GM03348 (cell line): ENCODE measurements around the gene SH3GL1.

Source experiments
- DNase-seq: peaks from one replicate; pipeline ENCODE4 v3.0.0; 2012; ENCODE audit warnings: low spot score

Gene SH3GL1

DNA sequence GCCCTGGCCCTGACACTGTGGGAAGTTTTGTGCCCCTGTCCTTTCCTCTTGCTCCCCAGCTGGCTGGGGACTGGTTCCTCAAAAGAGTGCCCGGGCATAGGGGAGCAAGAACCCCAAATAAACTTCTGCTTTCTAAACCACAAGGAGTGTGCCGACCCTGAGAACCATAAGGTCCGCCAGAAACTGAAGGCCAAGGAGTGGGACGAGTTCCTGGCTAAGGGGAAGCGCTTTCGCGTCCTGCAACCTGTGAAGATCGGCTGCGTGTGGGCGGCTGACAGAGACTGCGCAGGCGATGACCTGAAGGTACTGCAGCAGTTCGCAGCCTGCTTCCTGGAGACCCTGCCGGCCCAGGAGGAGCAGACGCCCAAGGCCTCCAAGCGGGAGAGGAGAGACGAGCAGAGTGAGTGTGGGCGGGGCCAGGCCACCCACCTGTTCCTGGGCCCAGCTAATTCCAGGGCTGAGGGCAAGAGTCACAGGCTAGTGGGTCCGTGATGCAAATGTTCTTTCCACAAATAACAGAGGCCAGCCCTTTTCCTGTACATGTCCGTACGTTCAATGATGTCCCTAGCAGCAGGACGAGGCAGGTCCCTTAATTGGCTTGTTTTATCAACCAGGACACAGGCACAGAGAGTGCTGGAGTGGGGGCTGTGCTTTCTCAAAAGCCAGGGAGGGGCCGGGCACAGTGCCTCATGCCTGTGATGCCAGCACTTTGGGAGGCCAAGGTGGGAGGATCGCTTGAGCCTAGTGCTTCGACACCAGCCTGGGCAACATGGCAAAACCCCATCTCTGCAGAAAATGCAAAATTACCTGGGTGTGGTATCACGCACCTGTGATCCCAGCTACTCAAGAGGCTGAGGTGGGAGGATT, 31.7 kb upstream of the SH3GL1 start:
- DNase-seq: no peak

DNA sequence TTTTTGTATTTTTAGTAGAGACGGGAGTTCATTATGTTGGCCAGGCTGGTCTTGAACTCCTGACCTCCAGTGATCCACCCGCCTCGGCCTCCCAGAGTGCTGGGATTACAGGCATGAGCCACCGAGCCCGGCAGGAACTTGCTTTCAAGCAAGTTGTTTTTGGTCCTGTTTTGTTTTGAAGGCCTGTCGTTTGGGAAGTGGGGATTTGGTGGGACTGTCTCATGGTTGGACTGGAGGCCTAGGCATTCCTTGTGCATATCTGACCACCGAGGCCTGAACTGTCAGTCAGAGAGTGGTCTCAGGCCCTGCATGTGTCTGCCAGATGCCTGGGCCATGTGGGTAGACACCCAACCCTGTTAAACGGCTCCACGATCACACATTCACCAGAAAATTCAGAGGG, 30.9 kb upstream of the SH3GL1 start:
- DNase-seq: no peak

DNA sequence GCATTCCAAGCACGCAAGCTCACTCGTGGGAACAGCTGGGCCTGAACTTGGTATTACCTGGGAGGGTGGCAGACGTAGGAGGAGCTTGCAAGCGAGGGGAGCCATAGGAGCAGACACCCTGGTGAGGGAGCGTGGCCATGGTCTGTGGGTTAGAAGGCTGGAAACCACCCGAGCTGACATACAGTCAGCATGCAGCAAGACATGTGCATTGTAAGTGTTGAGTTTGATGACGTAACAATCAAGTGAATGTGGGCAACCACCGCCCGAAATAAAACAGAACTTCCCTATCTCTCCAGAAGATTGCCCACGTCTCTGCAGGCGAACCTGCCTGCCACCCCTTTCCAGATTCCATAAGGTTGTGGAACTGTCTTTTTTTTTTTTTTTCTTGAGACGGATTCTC, 30.4 kb upstream of the SH3GL1 start:
- no peak for DNase-seq

DNA sequence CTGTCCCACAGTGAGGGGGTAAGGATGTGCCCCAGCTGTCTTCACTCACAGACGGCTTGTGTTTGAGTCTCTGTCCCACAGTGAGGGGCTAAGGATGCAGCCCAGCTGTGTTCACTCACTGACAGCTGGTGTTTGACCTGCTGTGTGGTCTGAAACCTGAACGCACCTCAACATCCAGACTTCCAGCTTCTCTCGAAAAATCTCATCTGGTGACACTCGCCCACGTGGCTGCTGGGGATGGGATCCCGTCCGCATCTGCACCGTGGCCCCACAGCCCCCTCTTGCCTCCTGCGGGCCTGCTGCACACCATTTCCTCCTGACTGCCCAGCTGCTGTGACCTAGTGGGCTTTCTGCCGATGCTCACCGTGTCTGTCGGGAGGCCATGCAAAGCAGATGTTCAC, 29.4 kb upstream of the SH3GL1 start:
- DNase-seq: no peak

DNA sequence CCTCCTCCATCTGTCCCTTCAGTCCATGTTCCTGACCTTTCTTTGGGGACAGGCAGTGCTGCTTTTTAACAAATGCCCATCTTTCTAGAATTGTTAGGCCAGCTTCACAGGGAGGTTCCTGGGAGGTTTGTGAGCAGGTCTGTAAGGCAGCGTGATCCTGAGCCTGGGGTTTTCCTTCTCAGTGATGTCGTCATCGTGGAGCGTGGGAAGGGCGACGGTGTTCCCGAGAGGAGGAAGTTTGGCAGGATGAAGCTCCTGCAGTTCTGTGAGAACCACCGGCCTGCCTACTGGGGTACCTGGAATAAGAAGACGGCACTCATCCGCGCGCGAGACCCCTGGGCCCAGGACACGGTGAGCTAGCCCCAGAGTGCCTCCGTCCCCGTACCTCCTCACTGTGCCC, 28.9 kb upstream of the SH3GL1 start:
- DNase-seq: no peak

DNA sequence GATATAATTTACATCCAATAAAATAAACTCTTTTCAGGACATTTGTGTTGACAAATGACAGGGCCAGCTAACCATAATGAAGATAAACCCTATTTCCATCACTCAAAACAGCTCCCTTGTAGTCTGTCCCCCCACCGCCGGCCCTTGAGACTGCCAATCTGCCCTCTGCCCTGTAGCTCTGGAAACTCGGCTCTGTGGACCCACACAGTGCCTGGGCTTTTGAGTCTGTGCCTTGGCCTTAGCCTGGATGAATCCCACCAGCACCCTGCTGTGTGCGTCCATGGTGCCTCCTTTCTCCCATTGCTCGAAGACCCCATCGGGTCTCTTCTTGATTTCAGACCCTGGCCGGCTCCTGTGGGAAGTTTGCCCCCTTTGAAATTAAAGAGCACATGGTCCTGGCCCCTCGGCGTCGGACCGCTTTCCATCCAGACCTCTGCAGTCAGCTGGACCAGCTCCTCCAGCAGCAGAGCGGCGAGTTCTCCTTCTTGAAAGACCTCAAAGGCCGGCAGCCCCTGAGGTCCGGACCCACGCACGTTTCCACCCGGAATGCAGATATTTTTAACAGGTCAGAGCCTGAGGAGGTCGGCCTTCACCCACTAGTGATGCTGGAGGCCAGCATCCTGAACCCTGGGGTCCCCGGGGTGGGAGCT, 28.1 kb upstream of the SH3GL1 start:
- no peak for DNase-seq

DNA sequence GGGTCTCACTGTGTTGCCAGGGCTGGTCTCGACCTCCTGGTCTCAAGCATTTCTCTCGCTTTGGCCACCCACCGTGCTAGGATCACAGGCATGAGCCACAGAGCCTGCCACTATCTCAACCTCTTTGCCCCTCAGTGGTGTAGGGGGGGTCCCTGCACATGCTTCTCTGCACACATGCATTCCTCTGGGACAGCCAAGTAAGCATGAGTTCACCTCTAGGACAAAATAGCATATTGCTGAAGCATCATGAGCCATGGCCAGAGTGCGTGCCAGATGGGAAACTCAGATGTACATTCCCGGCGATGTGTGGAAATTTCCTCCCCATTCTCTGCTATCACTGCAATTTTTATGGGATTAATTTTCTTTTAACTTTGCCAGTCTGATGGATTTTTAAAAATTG, 25.2 kb upstream of the SH3GL1 start:
- DNase-seq: peak; percentile 85

DNA sequence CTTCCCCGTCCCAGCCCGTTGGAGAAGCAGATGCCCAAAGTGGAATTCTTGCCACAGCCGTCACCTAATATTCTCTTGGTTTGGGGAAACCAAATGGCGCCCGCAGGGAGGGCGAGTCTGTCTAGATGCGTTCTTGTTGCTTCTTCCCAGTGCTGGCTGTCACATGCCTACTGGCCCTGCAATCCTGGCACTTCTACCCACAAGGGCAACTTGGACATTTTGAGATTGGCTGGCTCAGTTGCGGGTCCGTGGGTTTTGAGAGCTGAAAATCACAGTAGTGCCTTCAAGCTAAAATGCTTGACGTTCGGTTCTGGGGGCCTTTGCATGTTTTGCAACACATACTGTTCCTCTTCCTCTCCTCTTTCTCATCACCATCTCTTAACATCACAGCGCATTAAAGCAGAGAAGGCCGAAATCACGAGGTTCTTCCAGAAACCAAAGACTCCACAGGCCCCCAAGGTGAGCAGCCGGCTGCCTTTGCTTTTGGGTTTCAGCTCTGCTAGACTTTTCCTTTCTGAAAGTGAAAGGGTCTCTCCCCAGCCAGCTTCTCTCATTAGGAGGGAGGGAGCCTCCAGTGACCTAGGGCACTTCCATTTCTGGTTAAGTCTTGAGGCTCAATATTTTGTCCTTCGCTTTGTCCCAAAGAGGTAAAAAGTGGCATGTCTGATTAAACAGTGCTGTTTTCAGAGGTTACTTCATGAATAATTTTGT, 23.2 kb upstream of the SH3GL1 start:
- DNase-seq: no peak

DNA sequence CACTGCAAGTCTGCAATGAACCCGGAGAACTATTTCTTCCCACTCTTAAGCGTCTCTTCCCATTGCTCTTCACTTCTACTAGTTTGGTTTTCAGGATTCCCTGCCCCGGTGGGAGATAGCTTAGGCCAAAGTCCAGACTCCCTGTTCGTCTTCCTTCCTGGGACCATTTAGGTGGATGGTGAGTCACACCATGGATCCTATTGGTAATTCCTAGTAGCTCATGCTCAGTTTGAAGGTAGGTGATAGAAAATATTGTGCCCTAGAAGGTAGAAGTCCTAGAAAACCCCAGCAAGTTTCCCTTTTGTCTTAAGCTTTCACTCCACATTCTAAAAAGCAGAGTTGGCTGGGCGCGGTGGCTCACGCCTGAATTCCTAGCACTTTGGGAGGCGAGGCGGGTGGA, 15.9 kb upstream of the SH3GL1 start:
- DNase-seq: no peak

DNA sequence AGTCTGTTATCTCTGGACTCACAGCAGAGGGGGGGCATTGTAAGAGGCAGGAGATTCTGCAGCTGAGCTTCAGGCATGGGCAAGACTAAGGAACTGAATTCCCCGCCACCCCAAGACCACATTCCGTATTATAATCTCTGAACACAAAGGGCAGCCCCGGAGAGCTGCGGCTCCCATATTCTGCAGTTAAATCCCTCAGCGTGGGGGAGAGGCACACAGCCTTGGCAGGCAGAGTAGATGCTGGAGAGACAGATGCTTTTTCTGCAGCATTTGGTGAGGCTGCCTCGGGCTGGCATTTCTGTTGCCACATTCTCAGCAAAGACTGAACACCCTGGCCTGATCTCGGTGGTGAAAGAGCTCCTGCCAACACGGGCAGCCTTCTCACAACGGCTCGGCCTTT, 15.0 kb upstream of the SH3GL1 start:
- peak; percentile 29 for DNase-seq

DNA sequence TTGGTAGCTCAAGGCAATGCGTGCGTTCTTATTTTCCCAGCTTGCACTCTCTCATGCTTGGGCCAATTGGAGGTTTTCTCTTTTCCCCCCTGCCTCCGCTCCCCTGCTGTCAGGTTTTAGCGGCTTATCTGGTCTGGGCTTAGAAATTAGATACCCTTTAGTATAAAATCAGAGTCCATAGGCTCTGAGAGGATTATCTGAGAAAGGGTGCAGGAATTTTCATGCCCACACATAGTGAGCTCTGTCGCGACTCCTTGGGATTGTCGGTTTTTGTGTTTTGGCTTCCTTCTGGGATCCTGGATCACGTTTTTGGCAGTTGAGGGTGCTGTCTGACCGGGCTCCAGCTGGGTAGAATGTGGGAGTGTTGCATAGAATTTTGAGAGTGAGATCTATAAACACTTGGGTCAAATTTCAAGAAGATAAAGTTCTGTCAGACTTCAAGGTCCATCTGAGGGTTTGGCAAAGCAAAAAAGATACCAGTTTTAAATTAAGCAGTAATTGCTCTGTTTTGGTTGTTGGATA, 14.5 kb upstream of the SH3GL1 start:
- DNase-seq: peak; percentile 37

DNA sequence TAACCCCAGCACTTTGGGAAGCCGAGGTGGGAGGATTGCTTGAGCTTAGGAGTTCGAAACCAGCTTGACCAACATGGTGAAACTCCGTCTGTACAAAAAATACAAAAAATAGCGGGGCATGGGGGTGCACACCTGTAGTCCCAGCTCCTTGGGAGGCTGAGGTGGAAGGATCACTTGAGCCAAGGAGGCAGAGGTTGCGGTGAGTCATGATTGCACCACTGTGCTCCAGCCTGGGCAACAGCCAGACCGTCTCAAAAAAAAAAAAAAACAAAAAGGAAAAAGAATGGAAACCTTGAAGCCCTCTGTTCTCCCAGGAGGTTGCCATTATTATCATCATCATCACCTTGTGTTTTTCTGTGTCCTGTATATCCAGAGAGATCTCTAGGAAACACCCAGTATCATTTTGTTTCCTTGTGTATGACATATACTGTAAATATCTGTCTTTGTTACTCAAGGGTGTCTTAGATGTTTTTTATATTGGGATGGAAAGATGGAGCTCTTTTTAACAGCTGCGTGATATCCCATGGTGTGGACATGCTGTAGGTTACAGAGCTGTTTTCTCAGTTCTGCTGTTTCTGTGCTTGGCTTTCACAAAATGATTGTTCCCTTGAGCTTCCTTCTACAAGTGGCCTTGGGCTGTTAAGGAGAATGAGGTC, 13.9 kb upstream of the SH3GL1 start:
- no peak for DNase-seq

DNA sequence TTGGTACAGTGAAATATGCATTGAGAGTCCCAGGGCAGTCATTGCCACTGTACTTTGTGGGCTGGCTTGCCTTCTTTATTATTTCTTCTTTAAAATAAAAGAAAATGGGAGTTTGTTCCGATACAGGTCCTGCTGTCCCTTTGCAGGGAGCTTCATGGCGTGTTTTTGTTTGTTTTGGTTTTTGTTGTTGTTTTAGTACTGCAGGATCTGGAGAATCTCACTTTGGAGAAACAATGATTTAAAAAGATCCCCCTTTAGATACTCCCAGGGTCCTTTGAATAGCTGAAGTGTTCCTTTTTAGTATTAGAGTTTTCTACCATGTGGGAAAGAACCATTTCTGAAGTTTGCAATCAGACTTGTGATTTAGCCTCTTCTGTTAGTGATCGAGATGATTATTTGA, 13.2 kb upstream of the SH3GL1 start:
- DNase-seq: no peak

DNA sequence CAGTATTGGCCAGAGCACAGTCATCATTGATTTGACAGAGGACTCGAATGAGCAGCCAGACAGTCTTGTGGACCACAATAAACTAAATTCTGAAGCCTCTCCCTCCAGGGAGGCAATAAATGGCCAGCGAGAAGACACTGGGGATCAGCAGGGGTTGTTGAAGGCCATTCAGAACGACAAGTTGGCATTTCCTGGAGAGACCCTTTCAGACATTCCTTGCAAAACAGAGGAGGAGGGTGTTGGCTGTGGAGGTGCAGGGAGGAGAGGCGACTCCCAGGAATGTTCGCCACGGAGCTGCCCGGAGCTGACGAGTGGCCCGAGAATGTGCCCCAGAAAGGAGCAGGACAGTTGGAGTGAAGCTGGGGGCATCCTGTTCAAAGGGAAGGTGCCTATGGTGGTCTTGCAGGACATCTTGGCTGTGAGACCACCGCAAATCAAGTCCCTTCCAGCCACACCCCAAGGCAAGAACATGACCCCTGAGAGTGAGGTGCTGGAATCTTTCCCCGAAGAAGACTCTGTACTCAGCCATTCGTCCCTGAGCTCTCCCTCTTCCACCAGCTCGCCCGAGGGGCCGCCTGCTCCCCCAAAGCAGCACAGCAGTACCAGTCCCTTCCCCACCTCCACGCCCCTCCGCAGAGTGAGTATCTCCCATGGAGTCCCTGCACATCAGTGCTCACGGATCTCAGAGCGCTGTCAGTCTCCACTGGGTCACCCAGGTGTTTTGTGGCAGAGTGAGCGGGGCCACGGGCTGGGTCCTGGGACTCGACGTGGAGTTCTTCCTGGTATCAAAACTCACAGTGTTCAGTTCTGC, 9.0 kb upstream of the SH3GL1 start:
- DNase-seq: no peak

DNA sequence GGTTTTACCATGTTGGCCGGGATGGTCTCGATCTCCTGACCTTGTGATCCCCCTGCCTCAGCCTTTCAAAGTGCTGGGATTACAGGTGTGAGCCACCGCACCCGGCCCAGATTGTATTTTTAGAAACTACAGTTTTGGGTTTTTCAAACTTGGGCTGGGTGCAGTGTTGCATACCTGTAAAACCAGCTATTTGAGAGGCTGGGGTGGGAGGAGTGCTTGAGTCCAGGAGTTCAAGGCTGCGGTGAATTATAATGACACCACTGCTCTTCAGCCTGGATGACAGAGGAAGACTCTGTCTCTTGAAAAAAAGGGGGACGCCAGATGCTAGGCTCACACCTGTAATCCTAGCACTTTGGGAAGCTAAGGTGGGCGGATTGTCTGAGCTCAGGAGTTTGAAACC, 6.3 kb upstream of the SH3GL1 start:
- no peak for DNase-seq

DNA sequence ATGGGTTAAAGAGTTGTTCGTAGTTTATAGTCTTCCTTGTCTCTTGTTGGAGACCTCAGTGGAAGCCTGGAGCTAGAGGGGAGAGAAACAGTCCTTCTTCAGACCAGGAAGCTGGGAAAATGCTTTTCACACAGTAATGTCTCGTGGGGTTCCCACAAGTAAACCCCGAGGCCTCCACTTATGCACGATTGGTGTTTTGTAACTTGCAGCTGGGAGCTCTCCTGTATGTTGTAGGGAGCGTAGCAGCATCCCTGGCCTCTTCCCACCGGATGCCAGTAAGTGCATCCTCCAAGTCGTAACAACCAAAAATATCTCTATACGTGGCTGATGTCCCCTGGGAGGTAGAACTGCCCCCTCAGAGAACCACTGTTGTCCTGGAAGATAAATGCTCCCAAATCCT, 5.6 kb upstream of the SH3GL1 start:
- DNase-seq: no peak

DNA sequence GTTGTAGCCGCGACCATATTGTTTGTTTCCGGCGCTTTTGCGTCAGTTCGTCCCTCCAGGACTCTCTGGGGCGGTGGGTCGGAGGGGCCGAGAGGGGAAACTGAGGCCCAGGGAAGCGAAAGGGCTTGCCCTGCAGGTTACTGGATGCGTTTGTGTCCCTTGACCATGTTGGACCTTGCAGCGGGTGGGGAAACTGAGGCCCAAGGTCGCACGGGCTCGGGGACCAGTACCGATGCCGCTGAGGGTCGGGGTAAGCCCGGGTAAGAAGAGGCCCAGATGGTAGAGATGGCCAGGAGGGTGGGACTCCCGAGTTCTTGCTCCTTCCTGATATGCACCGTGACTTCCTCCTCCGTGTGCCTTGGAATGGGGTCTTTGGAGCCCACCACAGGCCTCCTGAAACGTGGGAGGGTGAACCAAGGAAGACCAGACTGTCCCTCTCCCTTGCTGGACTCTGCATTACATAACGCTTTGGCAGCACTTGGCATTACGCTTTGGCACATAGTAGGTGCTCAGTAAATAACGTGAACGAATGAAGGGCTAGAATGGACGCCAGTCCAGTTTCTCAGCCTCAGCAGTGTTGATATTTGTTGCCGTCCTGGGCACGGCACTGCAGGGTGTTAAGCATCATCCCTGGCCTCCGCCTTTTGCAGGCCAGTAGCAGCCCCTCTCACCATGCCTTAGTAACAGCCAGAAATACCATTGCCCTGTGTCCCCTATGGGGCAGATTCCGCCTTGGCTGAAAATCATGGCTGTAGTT, 2.8 kb upstream of the SH3GL1 start:
- DNase-seq: no peak

DNA sequence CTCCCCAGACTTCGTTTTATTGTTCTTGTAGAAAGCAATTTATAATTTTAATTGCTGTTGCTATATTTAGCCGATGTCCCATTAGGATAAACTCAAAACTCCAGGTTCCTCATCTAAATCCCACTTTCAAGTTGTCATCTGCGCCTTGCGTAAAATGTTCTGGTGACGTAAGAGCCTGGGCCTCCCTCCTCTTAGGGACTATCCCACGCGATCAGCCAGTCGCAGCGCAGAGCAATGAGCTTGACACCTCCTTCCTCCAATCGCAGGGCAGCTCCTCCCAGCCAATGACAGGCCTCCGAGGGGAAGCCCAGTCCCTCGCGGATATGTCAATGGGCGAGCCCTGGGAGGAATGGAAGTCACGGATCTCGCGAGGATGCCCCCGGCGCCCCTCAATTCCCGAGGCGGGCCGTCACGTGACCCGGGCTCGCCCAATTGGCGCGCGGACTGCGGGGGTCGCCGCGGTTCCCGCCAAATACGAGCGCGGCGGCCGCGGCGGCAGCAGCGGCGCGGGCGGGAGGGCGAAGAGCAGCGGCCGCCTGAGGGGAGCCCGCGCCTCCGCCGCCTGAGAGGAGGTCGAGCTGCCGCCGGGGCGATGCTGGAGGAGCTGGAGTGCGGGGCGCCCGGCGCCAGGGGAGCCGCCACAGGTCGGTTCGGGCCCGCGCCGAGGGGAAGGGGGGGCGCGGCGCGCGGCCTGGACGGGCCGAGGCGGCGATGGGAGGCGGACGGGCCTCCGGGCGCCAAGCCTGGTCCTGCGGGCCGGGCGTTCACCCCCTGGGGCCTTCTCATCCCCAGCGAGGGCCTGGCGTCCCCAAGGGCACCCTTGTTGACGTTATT, 2.0 kb upstream of the SH3GL1 start, which contains the start of gene CHAF1A:
Gene CHAF1A, plus strand, starts transcription at position 470 of the 834 bp plus-strand sequence. Its CDS starts 123 bp downstream, at position 593.
- DNase-seq: peak; percentile 100

DNA sequence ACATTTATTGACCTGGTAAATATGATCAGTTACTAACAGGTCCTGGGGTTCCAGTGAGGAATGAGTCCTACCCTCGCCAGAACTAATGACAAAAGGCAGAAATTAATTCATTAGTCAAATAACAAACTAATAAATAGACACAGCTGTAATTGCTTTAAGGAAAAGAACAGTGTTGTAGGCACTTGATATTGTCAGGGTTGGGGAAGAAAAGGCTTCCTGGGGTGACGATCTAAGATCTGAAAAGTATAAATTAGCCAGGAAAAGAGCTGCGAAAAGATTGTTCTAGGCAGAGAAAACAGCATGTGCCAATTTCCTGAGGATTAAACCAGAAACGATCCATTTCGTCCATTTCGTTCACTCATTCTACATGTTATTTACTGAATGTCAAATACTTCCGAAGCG, 1.4 kb upstream of the SH3GL1 start:
- no peak for DNase-seq

DNA sequence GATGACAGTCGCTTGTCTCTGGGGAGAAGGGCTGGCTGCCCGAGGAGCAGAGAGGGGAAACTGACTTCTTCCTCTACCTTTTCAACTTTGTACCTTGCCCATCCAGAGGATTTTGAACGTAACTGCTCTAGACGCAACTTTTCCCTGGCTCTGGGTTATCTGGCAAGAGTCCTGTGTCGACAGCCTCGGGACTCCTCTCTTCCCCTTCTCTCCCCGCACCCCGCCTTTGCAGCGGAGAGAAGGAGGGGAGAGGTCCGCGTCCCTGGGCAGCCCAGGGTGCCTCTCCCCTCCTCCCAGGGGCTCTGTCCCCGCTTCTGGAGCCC, 574 bp downstream of the SH3GL1 start:
- peak; percentile 44 for DNase-seq
